HG02973 (cell line): Measurements from ENCODE around the gene SMIM21.

Experiments used
- ATAC-seq: cut with Tn5 transposase; IDR thresholded peaks from one replicate; pipeline ENCODE4 v1.9.1; 2021; ENCODE audit warnings: moderate library complexity; ENCODE audit not compliant: unreplicated experiment

The SMIM21 gene

GRCh38 chr18:75427603-75428002 is at the start of gene SMIM21:
TSS of gene SMIM21 (minus strand) at chr18:75427703. CDS start at chr18:75427563, 140 bp downstream.
- ATAC-seq, result no peak

- no peak for ATAC-seq
These were observed 47.7 kb upstream of the SMIM21 start for GRCh38 chr18:75475228-75475627.

GRCh38 chr18:75474332-75474731 is 46.8 kb upstream of the SMIM21 start:
- ATAC-seq, result no peak

GRCh38 chr18:75473316-75473715 is 45.8 kb upstream of the SMIM21 start:
- ATAC-seq, result no peak

GRCh38 chr18:75472906-75473305 is 45.4 kb upstream of the SMIM21 start:
- ATAC-seq, result no peak

GRCh38 chr18:75472396-75472795 is 44.9 kb upstream of the SMIM21 start:
- ATAC-seq, result no peak

- no peak for ATAC-seq
These were observed 44.3 kb upstream of the SMIM21 start for GRCh38 chr18:75471850-75472249.

GRCh38 chr18:75467851-75468250 is 40.3 kb upstream of the SMIM21 start:
- ATAC-seq, result no peak

GRCh38 chr18:75467281-75467795 is 39.8 kb upstream of the SMIM21 start:
- no peak for ATAC-seq

GRCh38 chr18:75464356-75464755 is 36.9 kb upstream of the SMIM21 start:
- no peak for ATAC-seq

GRCh38 chr18:75462178-75462832 is 34.8 kb upstream of the SMIM21 start:
- ATAC-seq, result no peak

- ATAC-seq, result no peak
These were observed 28.7 kb upstream of the SMIM21 start for GRCh38 chr18:75456199-75456631.

- ATAC-seq, result no peak
These were observed 28.0 kb upstream of the SMIM21 start for GRCh38 chr18:75455249-75456198.

- ATAC-seq, result no peak
These were observed 26.7 kb upstream of the SMIM21 start for GRCh38 chr18:75454022-75454795.

GRCh38 chr18:75450906-75451305 is 23.4 kb upstream of the SMIM21 start:
- ATAC-seq, result no peak

- ATAC-seq, result no peak
These were observed 14.4 kb upstream of the SMIM21 start for GRCh38 chr18:75441896-75442295.

GRCh38 chr18:75439348-75439747 is 11.8 kb upstream of the SMIM21 start:
- no peak for ATAC-seq

- ATAC-seq, result no peak
These were observed 11.4 kb upstream of the SMIM21 start for GRCh38 chr18:75438891-75439290.

GRCh38 chr18:75437979-75438378 is 10.5 kb upstream of the SMIM21 start:
- no peak for ATAC-seq

- ATAC-seq, result no peak
These were observed 5.6 kb upstream of the SMIM21 start for GRCh38 chr18:75433098-75433497.

- ATAC-seq, result no peak
These were observed 2.5 kb upstream of the SMIM21 start for GRCh38 chr18:75429975-75430374.
